CD14-positive monocyte (primary cell): ENCODE measurements around the gene JCAD. TPM values are rescaled to one million over a fixed set of nuclear protein-coding genes. Genes with fewer than 3 reads are reported as not detected.

ENCODE experiments used
- DNase-seq, 3 donors: peaks; one replicate each; pipeline ENCODE4 v3.0.0-alpha.2; 2011 to 2022
- H2AFZ ChIP-seq: 2 replicates; pipeline ENCODE4 v1.6.0; 2012; ENCODE audit warnings: mild to moderate bottlenecking, low read depth, low read length, inconsistent platforms; ENCODE audit not compliant: insufficient read depth, poor library complexity, severe bottlenecking
- H3K27ac ChIP-seq, 2 donors: 1 replicate in 1 of 2; 2 replicates in 1 of 2; pipeline ENCODE4 v1.5.1; 2012 to 2013; ENCODE audit warnings: low read length in 2 of 2, control low read depth in 1 of 2, inconsistent platforms in 1 of 2, low read depth in 1 of 2, mild to moderate bottlenecking in 1 of 2
- H3K27me3 ChIP-seq, 2 donors: one replicate each; pipeline versions ENCODE4 v1.6.0 to v1.6.1; 2011 to 2013; ENCODE audit warnings: low read length in 2 of 2; ENCODE audit not compliant: control insufficient read depth in 2 of 2, insufficient read depth in 2 of 2
- H3K36me3 ChIP-seq, 2 donors: replicated peaks in 1 of 2; 1 replicate in 1 of 2; 2 replicates in 1 of 2; pipeline versions ENCODE4 v1.5.1 to v1.6.1; 2012 to 2013; ENCODE audit warnings: low read length in 2 of 2, control low read depth in 1 of 2, inconsistent platforms in 1 of 2, mild to moderate bottlenecking in 1 of 2; ENCODE audit not compliant: insufficient read depth in 2 of 2, control insufficient read depth in 1 of 2
- H3K4me1 ChIP-seq, 2 donors: 1 replicate in 1 of 2; 2 replicates in 1 of 2; pipeline versions ENCODE4 v1.5.1 to v1.6.1; 2012 to 2013; ENCODE audit warnings: low read length in 2 of 2, control low read depth in 1 of 2, inconsistent platforms in 1 of 2, mild to moderate bottlenecking in 1 of 2, moderate library complexity in 1 of 2; ENCODE audit not compliant: insufficient read depth in 2 of 2, control insufficient read depth in 1 of 2
- H3K4me2 ChIP-seq: replicated peaks from 2 replicates; pipeline ENCODE3; 2012; ENCODE audit warnings: low read length, moderate library complexity, mild to moderate bottlenecking; ENCODE audit not compliant: poor library complexity, severe bottlenecking; ENCODE audit errors: extremely low read depth
- H3K4me3 ChIP-seq, 3 experiments: fragments of 200-600 bp in 1 of 3; sonication (generic) in 1 of 3; replicated peaks in 1 of 3; 1 replicate in 2 of 3; 2 replicates in 1 of 3; pipeline ENCODE4 v1.5.1; 2011 to 2013; ENCODE audit warnings: low read length in 3 of 3, mild to moderate bottlenecking in 3 of 3, control low read depth in 2 of 3, low read depth in 2 of 3, inconsistent platforms in 1 of 3, moderate library complexity in 1 of 3
- H3K79me2 ChIP-seq: 2 replicates; pipeline ENCODE4 v1.6.0; 2012; ENCODE audit warnings: mild to moderate bottlenecking, control low read depth, inconsistent platforms, low read length, moderate library complexity; ENCODE audit not compliant: insufficient read depth
- H3K9ac ChIP-seq: 2 replicates; pipeline ENCODE4 v1.6.0; 2017; ENCODE audit warnings: low read length, mild to moderate bottlenecking; ENCODE audit not compliant: insufficient read depth, poor library complexity, severe bottlenecking
- H3K9me3 ChIP-seq, 2 donors: replicated peaks in 1 of 2; 1 replicate in 1 of 2; 2 replicates in 1 of 2; pipeline versions ENCODE4 v1.5.1 to v1.6.1; 2012 to 2013; ENCODE audit warnings: low read length in 2 of 2, control low read depth in 1 of 2; ENCODE audit not compliant: control insufficient read depth in 1 of 2, insufficient read depth in 1 of 2
- H4K20me1 ChIP-seq: 2 replicates; pipeline ENCODE4 v1.6.0; 2012; ENCODE audit warnings: mild to moderate bottlenecking, low read length, control low read depth, moderate library complexity; ENCODE audit not compliant: insufficient read depth
- H3K27ac Mint-ChIP-seq, 7 donors: one replicate each; pipeline ENCODE4 v1.8.0; 2020; ENCODE audit warnings: mild to moderate bottlenecking in 7 of 7, mixed read lengths in 7 of 7, moderate library complexity in 6 of 7, inconsistent platforms in 2 of 7
- H3K27me3 Mint-ChIP-seq, 3 donors: one replicate each; pipeline ENCODE4 v1.8.0; 2021 to 2022; ENCODE audit warnings: low read depth in 3 of 3, mild to moderate bottlenecking in 3 of 3, mixed read lengths in 3 of 3, moderate library complexity in 3 of 3, inconsistent platforms in 1 of 3
- H3K36me3 Mint-ChIP-seq, 2 donors: one replicate each; pipeline ENCODE4 v1.8.0; 2020; ENCODE audit warnings: mixed read lengths in 2 of 2, inconsistent platforms in 1 of 2, mild to moderate bottlenecking in 1 of 2
- H3K4me1 Mint-ChIP-seq: one replicate; pipeline ENCODE4 v1.8.0; 2020; ENCODE audit warnings: mild to moderate bottlenecking, mixed read lengths
- H3K4me3 Mint-ChIP-seq, 2 donors: one replicate each; pipeline ENCODE4 v1.8.0; 2020; ENCODE audit warnings: mild to moderate bottlenecking in 2 of 2, mixed read lengths in 2 of 2, moderate library complexity in 1 of 2
- H3K9me3 Mint-ChIP-seq, 7 donors: one replicate each; pipeline ENCODE4 v1.8.0; 2020 to 2022; ENCODE audit warnings: mixed read lengths in 7 of 7, mild to moderate bottlenecking in 6 of 7, moderate library complexity in 6 of 7, inconsistent platforms in 2 of 7
- WGBS: methylation state at CpG from one replicate; pipeline ENCODE4 v1.1.5; 2013; ENCODE audit warnings: missing lambda C conversion rate; ENCODE audit not compliant: insufficient coverage; 5-methylcytosine and 5-hydroxymethylcytosine counted together
- intact Hi-C, 2 donors: fragments of 100-400 bp; cut with micrococcal nuclease; formaldehyde crosslinking; loops; one replicate each; pipeline versions ENCODE4 v1.15.0 to v1.15.1; 2023
- polyA plus RNA-seq, 3 donors: library from polyadenylated mRNA; depleted of rRNA in 1 of 3; unstranded in 2 of 3; stranded (reverse) in 1 of 3; fragments of 300-500 nt in 2 of 3; fragments of >200 nt in 1 of 3; fragmentation: Illumina TruSeq in 2 of 3; gene quantifications; 1 replicate in 2 of 3; 2 replicates in 1 of 3; pipeline ENCODE4 v1.2.3, GENCODE V29; 2012 to 2021
- TF ChIP-seq, protein P1 (sequence below): fragments of 200-600 bp; IDR thresholded peaks from one replicate; pipeline ENCODE4 v1.8.0; 2022; ENCODE audit warnings: antibody characterized with exemption, mild to moderate bottlenecking

JCAD gene
- polyA plus RNA-seq, 3 donors, result not detected

DNA sequence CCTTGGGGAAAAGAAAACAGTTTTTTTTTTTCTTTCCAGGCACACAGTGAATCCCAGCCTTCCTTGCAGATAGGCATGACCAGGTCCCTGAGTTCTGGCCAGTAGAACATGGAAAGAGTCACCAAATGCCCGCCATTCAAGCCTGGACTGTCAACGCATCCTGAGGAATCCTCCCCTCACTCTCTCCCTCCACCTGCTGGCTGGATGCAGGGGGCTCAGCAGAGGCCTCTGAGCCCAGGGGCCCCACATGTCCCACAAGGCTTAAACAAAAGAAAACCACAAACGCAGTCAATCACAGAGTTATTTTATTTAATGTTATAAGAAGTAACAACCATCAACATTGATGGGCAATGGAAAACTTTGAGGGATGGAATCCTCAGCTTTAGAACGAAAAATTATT lies 93.1 kb downstream of the JCAD start:
- Histone ChIP-seq H3K27me3 (no peaks in the 10 kb centered on the region), H3K9me3 (no peaks in the 10 kb centered on the region), H3K27ac (no peak overlapping the region), H2AFZ (no peak overlapping the region), H3K79me2 (no peaks in the 10 kb centered on the region), H4K20me1 (no peaks in the 10 kb centered on the region), H3K4me2 (no peak overlapping the region), H3K36me3 (no peaks in the 10 kb centered on the region), H3K4me1 (no peaks in the 10 kb centered on the region), H3K9ac (no peak overlapping the region), H3K4me3 (no peak overlapping the region)
- no peaks in the 10 kb centered on the region for H3K4me1 Mint-ChIP-seq
- H3K36me3 Mint-ChIP-seq, result no peaks in the 10 kb centered on the region
- H3K27ac Mint-ChIP-seq, result no peak overlapping the region
- DNase-seq, result no peak
- WGBS, result 80% methylated on average over 1 of the region's 4 CpGs
- no peak overlapping the region for H3K4me3 Mint-ChIP-seq
- intact Hi-C loops, result no loop called here
- H3K27me3 Mint-ChIP-seq, result peaks cover 0 to 5% (median 4%) of the 10 kb centered on the region in 3 donors
- TF ChIP-seq, protein P1, sequence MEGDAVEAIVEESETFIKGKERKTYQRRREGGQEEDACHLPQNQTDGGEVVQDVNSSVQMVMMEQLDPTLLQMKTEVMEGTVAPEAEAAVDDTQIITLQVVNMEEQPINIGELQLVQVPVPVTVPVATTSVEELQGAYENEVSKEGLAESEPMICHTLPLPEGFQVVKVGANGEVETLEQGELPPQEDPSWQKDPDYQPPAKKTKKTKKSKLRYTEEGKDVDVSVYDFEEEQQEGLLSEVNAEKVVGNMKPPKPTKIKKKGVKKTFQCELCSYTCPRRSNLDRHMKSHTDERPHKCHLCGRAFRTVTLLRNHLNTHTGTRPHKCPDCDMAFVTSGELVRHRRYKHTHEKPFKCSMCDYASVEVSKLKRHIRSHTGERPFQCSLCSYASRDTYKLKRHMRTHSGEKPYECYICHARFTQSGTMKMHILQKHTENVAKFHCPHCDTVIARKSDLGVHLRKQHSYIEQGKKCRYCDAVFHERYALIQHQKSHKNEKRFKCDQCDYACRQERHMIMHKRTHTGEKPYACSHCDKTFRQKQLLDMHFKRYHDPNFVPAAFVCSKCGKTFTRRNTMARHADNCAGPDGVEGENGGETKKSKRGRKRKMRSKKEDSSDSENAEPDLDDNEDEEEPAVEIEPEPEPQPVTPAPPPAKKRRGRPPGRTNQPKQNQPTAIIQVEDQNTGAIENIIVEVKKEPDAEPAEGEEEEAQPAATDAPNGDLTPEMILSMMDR, result no peak
- H3K9me3 Mint-ChIP-seq, result peaks cover 0 to 2% (median 0%) of the 10 kb centered on the region in 7 donors
